ENCODE results near the gene ZFP3. TPM values are rescaled to one million over a fixed set of nuclear protein-coding genes. Genes with fewer than 3 reads are reported as not detected.
"Not testable (repeated sequence)": the region's sequence is repeated elsewhere in the genome, so short reads cannot be mapped to it uniquely, and the experiment has no call there.

Gene ZFP3
- total RNA-seq, 1 experiment from 2014 or later: 0.36 TPM

DNA sequence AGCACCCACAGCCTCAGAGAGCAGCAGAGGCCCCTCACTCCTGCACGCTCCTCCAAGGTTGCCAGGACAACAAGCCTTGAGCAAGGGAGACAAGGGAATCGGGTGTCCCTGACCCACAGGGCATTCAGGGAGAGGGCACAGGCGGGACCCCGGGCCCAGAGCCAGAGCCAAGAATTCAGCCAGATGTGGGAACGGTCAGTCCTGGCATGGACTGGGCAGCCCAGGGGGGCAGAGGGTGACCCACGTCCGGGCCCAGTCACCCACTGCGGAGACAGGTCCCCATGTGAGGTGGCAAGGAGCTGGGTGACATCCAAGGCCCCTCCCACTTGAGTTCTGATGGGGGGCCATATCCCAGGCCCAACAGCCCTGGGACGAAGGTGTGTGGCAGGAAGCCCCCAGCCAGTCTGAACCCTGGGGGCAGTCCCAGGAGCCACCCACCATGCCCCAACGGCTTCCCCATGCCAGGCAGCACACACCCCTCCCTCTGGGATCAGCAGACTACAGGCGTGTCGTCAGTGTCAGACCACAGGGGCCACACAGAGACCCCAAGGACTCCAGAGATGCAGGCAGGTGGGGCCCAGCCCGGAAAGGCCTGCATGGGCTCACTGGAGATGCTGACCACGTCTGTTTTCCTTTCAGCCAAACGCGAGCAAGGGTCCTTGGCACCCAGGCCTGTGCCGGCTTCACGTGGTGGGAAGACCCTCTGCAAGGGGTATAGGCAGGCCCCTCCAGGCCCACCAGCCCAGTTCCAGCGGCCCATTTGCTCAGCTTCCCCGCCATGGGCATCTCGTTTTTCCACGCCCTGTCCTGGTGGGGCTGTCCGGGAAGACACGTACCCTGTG, 60.6 kb downstream of the ZFP3 start:
- DNase-seq (ENCODE audit: low read depth): no peak

DNA sequence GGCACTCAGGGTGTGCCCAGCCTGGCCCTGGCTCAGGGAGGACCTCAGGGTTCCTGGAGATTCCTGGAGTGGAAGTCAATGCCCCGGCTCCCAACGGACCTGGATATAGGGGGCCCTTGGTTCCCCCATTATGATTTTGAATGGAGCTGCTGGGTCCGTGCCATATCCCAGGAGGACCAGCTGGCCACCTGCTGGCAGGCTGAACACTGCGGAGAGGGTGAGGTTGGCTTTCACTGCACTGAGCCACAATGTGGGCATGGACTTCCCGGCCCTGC, 61.1 kb downstream of the ZFP3 start:
- no peak for DNase-seq (ENCODE audit: low read depth)

DNA sequence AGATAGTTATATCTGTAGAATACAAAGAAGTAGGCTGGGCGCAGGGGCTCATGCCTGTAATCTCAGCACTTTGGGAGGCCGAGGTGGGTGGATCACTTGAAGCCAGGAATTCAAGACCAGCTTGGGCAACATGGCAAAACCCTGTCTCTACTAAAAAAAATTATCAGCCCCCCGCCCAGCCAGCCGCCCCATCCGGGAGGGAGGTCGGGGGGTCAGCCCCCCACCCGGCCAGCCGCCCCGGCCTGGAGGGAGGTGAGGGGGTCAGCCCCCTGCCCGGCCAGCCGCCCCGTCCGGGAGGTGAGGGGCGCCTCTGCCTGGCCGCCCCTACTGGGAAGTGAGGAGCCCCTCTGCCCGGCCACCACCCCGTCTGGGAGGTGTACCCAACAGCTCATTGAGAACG, 64.6 kb downstream of the ZFP3 start:
- not testable (repeated sequence) for DNase-seq (ENCODE audit: low read depth)

Other genes with a start within 250 kb of the ZFP3 start
- gene MINK1, start 245.1 kb upstream of the ZFP3 start, total RNA-seq (2014; rRNA removed; shearing (Covaris generic)): 11.0 and 11.1 TPM in 2 replicates
- gene C17orf107, start 178.9 kb upstream of the ZFP3 start, total RNA-seq (2014; rRNA removed; shearing (Covaris generic)): 0.12 and 0.20 TPM in 2 replicates
- not detected in 2 replicates for gene CHRNE, start 175.4 kb upstream of the ZFP3 start, total RNA-seq (2014; rRNA removed; shearing (Covaris generic))
- gene GP1BA, start 146.2 kb upstream of the ZFP3 start, total RNA-seq (2014; rRNA removed; shearing (Covaris generic)): not detected in 2 replicates
- gene SLC25A11, start 138.4 kb upstream of the ZFP3 start, total RNA-seq (2014; rRNA removed; shearing (Covaris generic)): 45.3 and 71.5 TPM in 2 replicates
- 24.0 and 25.2 TPM in 2 replicates for gene RNF167, start 138.2 kb upstream of the ZFP3 start, total RNA-seq (2014; rRNA removed; shearing (Covaris generic))
- gene PFN1, start 129.9 kb upstream of the ZFP3 start, total RNA-seq (2014; rRNA removed; shearing (Covaris generic)): 894 and 1,372 TPM in 2 replicates
- gene ENO3, start 127.3 kb upstream of the ZFP3 start, total RNA-seq (2014; rRNA removed; shearing (Covaris generic)): 2.3 and 2.9 TPM in 2 replicates
- gene SPAG7, start 110.7 kb upstream of the ZFP3 start, total RNA-seq (2014; rRNA removed; shearing (Covaris generic)): 33.2 and 35.9 TPM in 2 replicates
- 2.9 and 3.9 TPM in 2 replicates for gene CAMTA2, start 90.8 kb upstream of the ZFP3 start, total RNA-seq (2014; rRNA removed; shearing (Covaris generic))
- 0.24 TPM in 1 of 2 replicates, not detected in the other for gene INCA1, start 80.9 kb upstream of the ZFP3 start, total RNA-seq (2014; rRNA removed; shearing (Covaris generic))
- 21.4 and 32.9 TPM in 2 replicates for gene KIF1C, start 80.5 kb upstream of the ZFP3 start, total RNA-seq (2014; rRNA removed; shearing (Covaris generic))
- gene SLC52A1, start 43.0 kb upstream of the ZFP3 start, total RNA-seq (2014; rRNA removed; shearing (Covaris generic)): not detected in 2 replicates
- 6.0 and 9.6 TPM in 2 replicates for gene ZNF232, start 33.4 kb downstream of the ZFP3 start, total RNA-seq (2014; rRNA removed; shearing (Covaris generic))
- not detected in 2 replicates for gene USP6, start 37.6 kb downstream of the ZFP3 start, total RNA-seq (2014; rRNA removed; shearing (Covaris generic))
- 4.4 and 4.7 TPM in 2 replicates for gene ZNF594, start 113.4 kb downstream of the ZFP3 start, total RNA-seq (2014; rRNA removed; shearing (Covaris generic))
- gene SCIMP, start 156.4 kb downstream of the ZFP3 start, total RNA-seq (2014; rRNA removed; shearing (Covaris generic)): not detected in 2 replicates
- 17.9 and 18.3 TPM in 2 replicates for gene RABEP1, start 203.8 kb downstream of the ZFP3 start, total RNA-seq (2014; rRNA removed; shearing (Covaris generic))